HepG2 (cell line): ENCODE data around the gene RNF149. TPM values are rescaled to one million over a fixed set of nuclear protein-coding genes. Genes with fewer than 3 reads are reported as not detected.
A peak's percentile ranks its signal among the peaks of the same experiment; 100 is the strongest.

ENCODE experiments used
- AFF4 ChIP-seq: sonication (generic); formaldehyde crosslinking; IDR thresholded peaks from 2 replicates; pipeline ENCODE4 v1.4.0; 2020; ENCODE audit warnings: missing genetic modification reagents
- AGO2 ChIP-seq: fragments of 200-400 bp; formaldehyde crosslinking; optimal IDR thresholded peaks from 2 replicates; pipeline ENCODE3; 2017; ENCODE audit warnings: mild to moderate bottlenecking, low read depth, low read length, moderate library complexity
- CREBL2 ChIP-seq: sonication (generic); formaldehyde crosslinking; IDR thresholded peaks from 2 replicates; pipeline ENCODE4 v1.8.1; 2023; ENCODE audit warnings: missing genetic modification reagents, mild to moderate bottlenecking, borderline replicate concordance
- E2F5 ChIP-seq: sonication (generic); formaldehyde crosslinking; conservative IDR thresholded peaks from 2 replicates; pipeline ENCODE4 v1.4.0; 2020; ENCODE audit warnings: missing genetic modification reagents
- ETS1 ChIP-seq: sonication (generic); formaldehyde crosslinking; IDR thresholded peaks from 2 replicates; pipeline ENCODE4 v1.4.0; 2020; ENCODE audit warnings: missing genetic modification reagents
- FOXK2 ChIP-seq: fragments of 450-650 bp; IDR thresholded peaks from 2 replicates; pipeline ENCODE4 v1.6.1; 2016
- GLI4 ChIP-seq: sonication (generic); formaldehyde crosslinking; IDR thresholded peaks from 2 replicates; pipeline ENCODE4 v1.5.1; 2020; ENCODE audit warnings: missing genetic modification reagents, mild to moderate bottlenecking, moderate library complexity, borderline replicate concordance
- GTF2F1 ChIP-seq: fragments of 150-350 bp; IDR thresholded peaks from 2 replicates; pipeline ENCODE4 v1.6.1; 2014; ENCODE audit warnings: low read length
- HOXA5 ChIP-seq: sonication (generic); formaldehyde crosslinking; IDR thresholded peaks from 2 replicates; pipeline ENCODE4 v1.4.0; 2020; ENCODE audit warnings: missing genetic modification reagents
- KDM6A ChIP-seq: IDR thresholded peaks from 2 replicates; pipeline ENCODE4 v1.6.1; 2016; ENCODE audit warnings: low read depth
- KMT2B ChIP-seq: IDR thresholded peaks from 2 replicates; pipeline ENCODE4 v1.6.1; 2016; ENCODE audit warnings: missing genetic modification reagents, missing compliant biosample characterization
- MIER2 ChIP-seq: IDR thresholded peaks from 2 replicates; pipeline ENCODE4 v1.6.1; 2016; ENCODE audit warnings: missing biosample characterization, missing genetic modification reagents
- MXD1 ChIP-seq: sonication (generic); formaldehyde crosslinking; IDR thresholded peaks from 2 replicates; pipeline ENCODE4 v1.4.0; 2020; ENCODE audit warnings: mild to moderate bottlenecking, missing genetic modification reagents
- POLR2A ChIP-seq, 2 experiments: IDR thresholded peaks; 2 replicates each; pipeline ENCODE4 v1.6.1; 2011; ENCODE audit warnings: low read depth in 2 of 2, low read length in 2 of 2, mild to moderate bottlenecking in 1 of 2, moderate library complexity in 1 of 2; ENCODE audit not compliant: insufficient read depth in 1 of 2
- SIX4 ChIP-seq: sonication (generic); formaldehyde crosslinking; IDR thresholded peaks from 2 replicates; pipeline ENCODE4 v1.4.0; 2020; ENCODE audit warnings: missing genetic modification reagents
- SOX13 ChIP-seq, 3 experiments: fragments of 450-650 bp in 1 of 3; sonication (generic) in 1 of 3; formaldehyde crosslinking in 1 of 3; IDR thresholded peaks in 2 of 3; conservative IDR thresholded peaks in 1 of 3; 2 replicates each; pipeline versions ENCODE4 v1.5.0 to v1.6.1; 2016 to 2020; ENCODE audit warnings: antibody characterized with exemption in 1 of 3, mild to moderate bottlenecking in 1 of 3, missing compliant biosample characterization in 1 of 3, missing genetic modification reagents in 1 of 3, moderate library complexity in 1 of 3
- SP1 ChIP-seq, 2 experiments: fragments of 450-650 bp in 1 of 2; sonication (generic) in 1 of 2; formaldehyde crosslinking in 1 of 2; IDR thresholded peaks; 2 replicates each; pipeline versions ENCODE4 v1.4.0 to v1.6.1; 2016 to 2020; ENCODE audit warnings: missing genetic modification reagents in 1 of 2
- ZBTB14 ChIP-seq: sonication (generic); formaldehyde crosslinking; IDR thresholded peaks from 2 replicates; pipeline ENCODE4 v1.4.0; 2020; ENCODE audit warnings: missing genetic modification reagents
- ZFX ChIP-seq: sonication (generic); formaldehyde crosslinking; IDR thresholded peaks from 2 replicates; pipeline ENCODE4 v1.4.0; 2020; ENCODE audit warnings: mild to moderate bottlenecking, low read depth, missing genetic modification reagents, moderate library complexity
- ZKSCAN8 ChIP-seq: IDR thresholded peaks from 2 replicates; pipeline ENCODE4 v1.6.1; 2016; ENCODE audit warnings: borderline replicate concordance, missing genetic modification reagents, missing compliant biosample characterization
- ZMYM2 ChIP-seq: sonication (generic); formaldehyde crosslinking; IDR thresholded peaks from 2 replicates; pipeline ENCODE4 v1.8.0; 2022; ENCODE audit warnings: mild to moderate bottlenecking, missing genetic modification reagents
- polyA plus RNA-seq, 8 experiments: library from polyadenylated mRNA; depleted of rRNA in 3 of 8; stranded (reverse) in 7 of 8; unstranded in 1 of 8; fragments of >200 nt; fragmentation: Illumina TruSeq in 4 of 8; extraction: Trizol in 4 of 8; gene quantifications; 2 replicates each; pipeline versions ENCODE4 v1.2.1 to v1.2.3, GENCODE V29; 2011 to 2016; ENCODE audit warnings: low read depth in 4 of 8, missing spikeins in 1 of 8, mixed read lengths in 1 of 8; ENCODE audit not compliant: insufficient read depth in 1 of 8
- total RNA-seq, 5 experiments: library from RNA; depleted of rRNA; stranded (reverse); fragments of >200 nt; fragmentation: Illumina TruSeq; extraction: Trizol; gene quantifications; 2 replicates each; pipeline ENCODE4 v1.2.3, GENCODE V29; 2016; ENCODE audit warnings: low read depth in 1 of 5

Gene RNF149
- total and polyA plus RNA-seq, 2 of the 13 experiments (the other 11 are each of a cell fraction or from before 2014, with no cell fraction given) = 87.6 to 109 TPM

GRCh38 chr2:101308432-101309210 is at the start of gene RNF149 (continued):
- TF ChIP-seq ZBTB14 (CRISPR knock-in tag) (peak; percentile 40), ZFX (CRISPR knock-in tag) (peak; percentile 97), KMT2B (CRISPR knock-in tag) (no peak; the same call in none of the 2 replicates), KDM6A (CRISPR knock-in tag) (peak; percentile 43; the same call in 1 of the 2 replicates), SP1 (IDR thresholded peaks at IDR 0.05) (no peak), SP1 (CRISPR knock-in tag; IDR thresholded peaks at IDR 0.05) (peak; percentile 81), GLI4 (CRISPR knock-in tag) (peak; percentile 3; the same call in 1 of the 2 replicates), AGO2 (peak; percentile 64), MXD1 (CRISPR knock-in tag) (peak; percentile 92), E2F5 (CRISPR knock-in tag) (peak; percentile 65; the same call in 1 of the 2 replicates), ZMYM2 (CRISPR knock-in tag) (peak; percentile 97), ETS1 (peak; percentile 93; the same call in 1 of the 2 replicates), SIX4 (CRISPR knock-in tag) (peak; percentile 27; the same call in 1 of the 2 replicates), POLR2A (IDR thresholded peaks at IDR 0.05; ENCODE audit: insufficient read depth in 1 of 2, low read depth in 2 of 2, low read length in 2 of 2) (peak; percentile 90 to 98), CREBL2 (CRISPR knock-in tag) (no peak), AFF4 (peak; percentile 93), SOX13 (IDR thresholded peaks at IDR 0.05) (no peak), SOX13 (CRISPR knock-in tag; conservative IDR thresholded peaks at IDR 0.05 in 1 of 2, IDR thresholded peaks at IDR 0.05 in 1 of 2) (peak in 1 of 2 experiments; percentile 84; a peak in 2 of 4 replicates), GTF2F1 (no peak), ZKSCAN8 (CRISPR knock-in tag) (peak; percentile 92; the same call in 1 of the 2 replicates), MIER2 (CRISPR knock-in tag) (peak; percentile 90), FOXK2 (no peak), HOXA5 (peak; percentile 99)
